ENCODE measurements around the gene NFKBIE. TPM values are rescaled to one million over a fixed set of nuclear protein-coding genes. Genes with fewer than 3 reads are reported as not detected.

NFKBIE gene
- total and polyA plus RNA-seq, 2 of the 13 experiments (the other 11 are each of a cell fraction or from before 2014, with no cell fraction given), result 6.7 to 14.5 TPM

GRCh38 chr6:44217332-44218143 is 47.8 kb downstream of the NFKBIE start (continued):
- TF ChIP-seq ZNF142 (CRISPR knock-in tag; IDR thresholded peaks at IDR 0.05) (no peak), PRPF4 (IDR thresholded peaks at IDR 0.05; ENCODE audit: low read depth, low read length, poor library complexity, severe bottlenecking) (no peak), HNF1B (CRISPR knock-in tag; IDR thresholded peaks at IDR 0.05) (no peak), ZNF552 (CRISPR knock-in tag; IDR thresholded peaks at IDR 0.05; ENCODE audit: borderline replicate concordance) (no peak), ZNF577 (CRISPR knock-in tag; IDR thresholded peaks at IDR 0.05; ENCODE audit: borderline replicate concordance, low read depth) (no peak), ZNF451 (CRISPR knock-in tag; IDR thresholded peaks at IDR 0.05) (peak; percentile 84; the same call in 1 of the 2 replicates), CHCHD3 (CRISPR knock-in tag; IDR thresholded peaks at IDR 0.05) (no peak), GMEB1 (CRISPR knock-in tag; IDR thresholded peaks at IDR 0.05; ENCODE audit: borderline replicate concordance) (no peak), ZFP82 (CRISPR knock-in tag; IDR thresholded peaks at IDR 0.05; ENCODE audit: borderline replicate concordance) (no peak), HNRNPK (IDR thresholded peaks at IDR 0.05; ENCODE audit: low read depth, low read length, poor library complexity, severe bottlenecking) (no peak), MAF1 (CRISPR knock-in tag; IDR thresholded peaks at IDR 0.05; ENCODE audit: borderline replicate concordance) (no peak)
- TF ChIP-seq, protein P1, sequence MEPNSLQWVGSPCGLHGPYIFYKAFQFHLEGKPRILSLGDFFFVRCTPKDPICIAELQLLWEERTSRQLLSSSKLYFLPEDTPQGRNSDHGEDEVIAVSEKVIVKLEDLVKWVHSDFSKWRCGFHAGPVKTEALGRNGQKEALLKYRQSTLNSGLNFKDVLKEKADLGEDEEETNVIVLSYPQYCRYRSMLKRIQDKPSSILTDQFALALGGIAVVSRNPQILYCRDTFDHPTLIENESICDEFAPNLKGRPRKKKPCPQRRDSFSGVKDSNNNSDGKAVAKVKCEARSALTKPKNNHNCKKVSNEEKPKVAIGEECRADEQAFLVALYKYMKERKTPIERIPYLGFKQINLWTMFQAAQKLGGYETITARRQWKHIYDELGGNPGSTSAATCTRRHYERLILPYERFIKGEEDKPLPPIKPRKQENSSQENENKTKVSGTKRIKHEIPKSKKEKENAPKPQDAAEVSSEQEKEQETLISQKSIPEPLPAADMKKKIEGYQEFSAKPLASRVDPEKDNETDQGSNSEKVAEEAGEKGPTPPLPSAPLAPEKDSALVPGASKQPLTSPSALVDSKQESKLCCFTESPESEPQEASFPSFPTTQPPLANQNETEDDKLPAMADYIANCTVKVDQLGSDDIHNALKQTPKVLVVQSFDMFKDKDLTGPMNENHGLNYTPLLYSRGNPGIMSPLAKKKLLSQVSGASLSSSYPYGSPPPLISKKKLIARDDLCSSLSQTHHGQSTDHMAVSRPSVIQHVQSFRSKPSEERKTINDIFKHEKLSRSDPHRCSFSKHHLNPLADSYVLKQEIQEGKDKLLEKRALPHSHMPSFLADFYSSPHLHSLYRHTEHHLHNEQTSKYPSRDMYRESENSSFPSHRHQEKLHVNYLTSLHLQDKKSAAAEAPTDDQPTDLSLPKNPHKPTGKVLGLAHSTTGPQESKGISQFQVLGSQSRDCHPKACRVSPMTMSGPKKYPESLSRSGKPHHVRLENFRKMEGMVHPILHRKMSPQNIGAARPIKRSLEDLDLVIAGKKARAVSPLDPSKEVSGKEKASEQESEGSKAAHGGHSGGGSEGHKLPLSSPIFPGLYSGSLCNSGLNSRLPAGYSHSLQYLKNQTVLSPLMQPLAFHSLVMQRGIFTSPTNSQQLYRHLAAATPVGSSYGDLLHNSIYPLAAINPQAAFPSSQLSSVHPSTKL (CRISPR knock-in tag; IDR thresholded peaks at IDR 0.05), result no peak
- TF ChIP-seq, protein P2, sequence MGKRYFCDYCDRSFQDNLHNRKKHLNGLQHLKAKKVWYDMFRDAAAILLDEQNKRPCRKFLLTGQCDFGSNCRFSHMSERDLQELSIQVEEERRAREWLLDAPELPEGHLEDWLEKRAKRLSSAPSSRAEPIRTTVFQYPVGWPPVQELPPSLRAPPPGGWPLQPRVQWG (CRISPR knock-in tag; IDR thresholded peaks at IDR 0.05; ENCODE audit: borderline replicate concordance, low read depth), result no peak

Measured in HepG2 (cell line).